T-helper 2 cell treated with Interferon-gamma antibody and Interleukin-4, amounts not matched to agents 100 ng/mL and 5 ng/mL, for 36 hours (primary cell): ENCODE results near the gene MAVS. TPM values are rescaled to one million over a fixed set of nuclear protein-coding genes. Genes with fewer than 3 reads are reported as not detected.

Experiments
- intact Hi-C: fragments of 100-400 bp; cut with micrococcal nuclease; formaldehyde crosslinking; loops from one replicate; pipeline ENCODE4 v1.15.1; 2023
- total RNA-seq: library from RNA; stranded (reverse); gene quantifications from 2 replicates; pipeline ENCODE4 v1.2.3, GENCODE V29; 2022

MAVS gene
- total RNA-seq, 1 donor from 2014 or later: 40.1 TPM

GRCh38 chr20:3902446-3902845 lies 55.8 kb downstream of the MAVS start:
- intact Hi-C loops: no loop called here

- intact Hi-C loops: no loop called here
Measured at GRCh38 chr20:3904224-3904623, 57.6 kb downstream of the MAVS start.

- intact Hi-C loops: loop anchor here (5.0 kb wide), 1 partner anchor 77 kb away; no protein-coding TSS in a partner anchor
Measured at GRCh38 chr20:3904857-3905256, 58.2 kb downstream of the MAVS start.

GRCh38 chr20:3906744-3907721 lies 60.4 kb downstream of the MAVS start:
- intact Hi-C loops: loop anchor here (2.0 to 5.0 kb wide), 2 partner anchors 18 to 75 kb away; partner anchors contain the start of gene PANK2

- intact Hi-C loops: loop anchor here (5.0 kb wide), 1 partner anchor 74 kb away; no protein-coding TSS in a partner anchor
Measured at GRCh38 chr20:3908667-3909066, 62.0 kb downstream of the MAVS start.

GRCh38 chr20:3909952-3910366 lies 63.3 kb downstream of the MAVS start:
- intact Hi-C loops: loop anchor here (5.0 kb wide), 1 partner anchor 72 kb away; no protein-coding TSS in a partner anchor

- intact Hi-C loops: no loop called here
Measured at GRCh38 chr20:3910853-3911252, 64.2 kb downstream of the MAVS start.

- intact Hi-C loops: no loop called here
Measured at GRCh38 chr20:3911956-3912355, 65.3 kb downstream of the MAVS start.

GRCh38 chr20:3914446-3914845 lies 67.8 kb downstream of the MAVS start:
- intact Hi-C loops: no loop called here

GRCh38 chr20:3915691-3916090 lies 69.1 kb downstream of the MAVS start:
- intact Hi-C loops: no loop called here

GRCh38 chr20:3916364-3916763 lies 69.7 kb downstream of the MAVS start:
- intact Hi-C loops: no loop called here

- intact Hi-C loops: no loop called here
Measured at GRCh38 chr20:3919352-3919751, 72.7 kb downstream of the MAVS start.

GRCh38 chr20:3922223-3922982 lies 75.8 kb downstream of the MAVS start:
- intact Hi-C loops: no loop called here

- intact Hi-C loops: no loop called here
Measured at GRCh38 chr20:3922983-3923339, 76.3 kb downstream of the MAVS start.

- intact Hi-C loops: no loop called here
Measured at GRCh38 chr20:3923818-3924217, 77.2 kb downstream of the MAVS start.

- intact Hi-C loops: no loop called here
Measured at GRCh38 chr20:3924304-3925112, 77.9 kb downstream of the MAVS start.

- intact Hi-C loops: no loop called here
Measured at GRCh38 chr20:3925113-3925695, 78.6 kb downstream of the MAVS start.
